Stimulated activated CD4-positive, alpha-beta T cell treated with anti-CD3 and anti-CD28 coated beads, Interleukin-12 subunit alpha, Interleukin-12 subunit beta, amount 100 ng/mL, for 4 hours (primary cell): ENCODE measurements around the gene ANKLE2.
"Not testable (repeated sequence)": the region's sequence is repeated elsewhere in the genome, so short reads cannot be mapped to it uniquely, and the experiment has no call there.

Experiments used
- DNase-seq: peaks from one replicate; pipeline ENCODE4 v3.0.0-alpha.2; 2020

The ANKLE2 gene

DNA sequence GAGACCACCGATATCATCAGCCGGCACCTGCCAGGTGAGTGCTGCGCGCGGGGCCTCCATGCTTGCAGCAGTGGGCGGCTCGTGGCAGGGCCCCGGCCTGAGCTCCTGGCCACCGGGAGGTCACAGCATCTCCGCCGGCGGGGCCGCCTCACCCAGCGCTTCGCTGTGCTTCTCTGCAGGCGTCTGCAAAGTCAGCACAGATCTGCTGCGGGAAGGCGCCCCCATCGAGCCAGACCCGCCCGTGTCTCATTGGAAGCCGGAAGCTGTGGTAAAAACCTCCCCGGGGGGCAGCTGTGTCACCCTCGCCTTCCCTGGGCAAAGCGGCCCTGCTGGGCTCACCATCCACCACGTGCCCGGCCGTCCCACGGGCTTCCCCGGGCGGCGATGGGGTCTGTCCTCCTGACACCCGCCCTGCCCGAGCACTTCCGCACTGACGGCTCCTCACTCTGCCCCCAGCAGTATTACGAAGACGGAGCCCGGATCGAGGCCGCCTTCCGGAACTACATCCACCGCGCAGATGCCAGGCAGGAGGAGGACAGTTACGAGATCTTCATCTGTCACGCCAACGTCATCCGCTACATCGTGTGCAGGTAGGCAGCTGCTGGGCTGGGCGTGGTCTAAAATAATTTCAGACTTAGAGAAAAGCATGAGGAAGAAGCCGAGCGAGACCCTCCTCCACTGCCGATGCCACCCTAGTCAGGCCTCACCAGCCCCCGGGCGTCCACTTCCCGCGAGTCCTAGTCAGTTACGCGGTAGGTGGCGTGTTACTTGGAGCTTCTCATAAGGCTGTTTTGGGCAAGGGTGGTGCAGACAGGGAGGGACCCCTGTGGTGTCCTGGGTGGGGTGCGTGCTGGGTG is 43.9 kb downstream of the ANKLE2 start:
- DNase-seq = no peak

GRCh38 chr12:132717011-132717410 is 44.6 kb downstream of the ANKLE2 start:
- DNase-seq = no peak

- DNase-seq = no peak
Observed at GRCh38 chr12:132716356-132716755, 45.3 kb downstream of the ANKLE2 start.

GRCh38 chr12:132715874-132716273 is 45.8 kb downstream of the ANKLE2 start:
- no peak for DNase-seq

DNA sequence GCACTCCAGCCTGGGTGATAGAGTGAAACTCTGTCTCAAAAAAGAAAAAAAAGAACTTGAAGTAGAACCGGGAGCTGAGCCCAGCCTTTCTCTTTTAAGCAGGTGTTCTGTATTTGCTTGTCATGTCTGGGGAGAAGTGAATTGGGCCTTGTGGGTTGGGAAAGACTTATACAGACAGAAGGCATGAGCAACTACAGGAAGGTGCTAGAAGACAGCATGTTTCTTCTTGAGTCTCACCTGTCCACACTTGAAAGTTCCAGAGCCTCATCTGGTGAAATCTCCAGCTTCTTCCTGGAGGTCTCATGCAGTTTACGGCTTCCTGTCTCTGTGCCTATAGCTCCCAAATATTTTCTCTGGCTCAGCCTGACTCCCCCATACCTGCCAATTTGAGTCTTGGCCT is 48.5 kb downstream of the ANKLE2 start:
- no peak for DNase-seq

- DNase-seq = peak; percentile 29
Observed at GRCh38 chr12:132711080-132711843, 50.4 kb downstream of the ANKLE2 start.

DNA sequence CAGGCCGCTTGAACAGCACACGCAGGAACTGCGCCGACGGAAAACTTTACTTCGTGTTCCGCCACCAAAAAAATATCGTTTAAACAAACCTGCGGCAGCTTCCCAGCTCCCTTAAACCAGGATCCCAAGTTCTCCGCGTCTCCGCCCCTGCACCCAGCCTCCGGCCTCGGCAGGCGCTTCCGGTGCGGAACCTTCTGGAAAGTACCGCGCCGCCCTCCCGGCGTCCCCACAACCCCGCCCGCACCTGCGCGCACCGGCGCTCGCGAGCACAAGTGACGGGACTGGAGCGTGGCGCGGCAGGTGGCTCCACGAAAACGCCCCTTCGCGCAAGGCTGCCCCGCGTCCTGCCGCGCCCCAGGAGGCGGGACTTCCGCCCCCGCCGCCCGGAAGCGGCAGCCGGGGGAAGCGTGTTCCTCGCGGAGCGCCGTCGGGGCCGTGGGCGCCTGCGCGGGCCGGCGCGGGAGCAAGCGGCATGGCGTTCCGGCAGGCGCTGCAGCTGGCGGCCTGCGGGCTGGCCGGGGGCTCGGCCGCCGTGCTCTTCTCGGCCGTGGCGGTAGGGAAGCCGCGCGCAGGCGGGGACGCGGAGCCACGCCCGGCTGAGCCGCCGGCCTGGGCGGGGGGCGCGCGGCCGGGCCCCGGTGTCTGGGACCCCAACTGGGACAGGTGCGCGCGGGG is 51.1 kb downstream of the ANKLE2 start, which contains the start of gene PGAM5:
Gene PGAM5 (plus strand): TSS at position 438 of the 675 bp plus-strand sequence. CDS start 35 bp downstream, at position 473.
- DNase-seq = peak; percentile 84

GRCh38 chr12:132710043-132710404 is 51.6 kb downstream of the ANKLE2 start:
- DNase-seq = no peak

- DNase-seq = no peak
Observed at GRCh38 chr12:132708150-132708549, 53.5 kb downstream of the ANKLE2 start.

DNA sequence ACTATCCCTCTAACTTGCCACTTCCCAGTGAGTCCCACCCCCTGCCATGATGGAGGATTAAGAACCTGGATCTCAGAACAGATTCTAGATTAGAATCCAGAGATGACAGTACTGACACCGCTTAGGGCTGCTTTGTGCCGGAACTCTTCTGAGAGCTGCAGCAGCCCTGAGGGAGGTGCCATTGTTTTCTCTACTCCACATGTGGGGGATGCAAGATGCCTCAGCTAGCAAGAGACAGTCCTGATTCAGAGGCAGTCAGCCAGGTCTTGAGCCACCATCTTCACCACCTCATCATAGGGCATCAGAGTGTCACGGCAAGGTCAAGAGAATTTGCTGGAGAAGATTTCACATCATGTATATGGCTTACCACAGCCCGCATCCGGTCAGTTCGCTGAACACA is 54.4 kb downstream of the ANKLE2 start:
- no peak for DNase-seq

DNA sequence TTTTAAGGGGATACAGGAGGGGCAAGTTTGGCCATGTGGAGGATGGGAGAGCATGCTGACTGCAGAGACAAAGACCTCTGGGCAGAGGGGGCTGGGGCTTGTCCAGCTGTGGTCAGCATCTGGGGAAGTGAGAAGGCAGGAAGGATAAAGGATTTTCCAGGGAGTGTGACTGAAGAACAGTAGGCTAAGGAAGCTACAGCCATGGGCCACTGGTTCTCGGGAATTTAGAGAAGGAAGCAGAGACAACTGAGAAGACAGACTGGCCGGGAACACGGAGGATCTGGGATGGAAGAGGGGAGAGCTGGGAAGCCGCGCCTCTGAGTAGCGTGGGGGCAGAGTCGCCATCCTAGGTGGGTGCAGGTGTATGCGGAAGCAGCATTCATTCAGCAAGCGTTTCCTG is 58.0 kb downstream of the ANKLE2 start:
- no peak for DNase-seq

DNA sequence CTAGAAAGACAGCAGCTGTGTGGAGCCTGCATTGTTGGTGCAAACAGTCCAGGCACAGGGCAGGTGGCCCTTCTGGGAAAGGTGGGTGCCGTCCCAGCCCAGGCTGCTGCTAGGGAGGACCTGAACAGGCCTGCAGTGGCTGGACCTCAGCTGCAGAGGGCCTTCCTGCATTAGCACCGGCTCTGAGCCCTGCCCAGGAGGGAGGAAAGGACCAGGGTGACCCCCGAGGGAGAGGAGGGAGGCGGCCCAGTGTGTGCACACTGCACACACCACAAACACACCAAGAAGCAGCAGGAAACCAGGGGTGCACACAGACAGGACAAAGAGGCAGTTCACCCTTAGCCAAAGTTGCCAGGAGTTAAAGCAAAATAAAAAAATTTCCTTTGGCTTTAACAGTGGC is 59.0 kb downstream of the ANKLE2 start:
- no peak for DNase-seq

DNA sequence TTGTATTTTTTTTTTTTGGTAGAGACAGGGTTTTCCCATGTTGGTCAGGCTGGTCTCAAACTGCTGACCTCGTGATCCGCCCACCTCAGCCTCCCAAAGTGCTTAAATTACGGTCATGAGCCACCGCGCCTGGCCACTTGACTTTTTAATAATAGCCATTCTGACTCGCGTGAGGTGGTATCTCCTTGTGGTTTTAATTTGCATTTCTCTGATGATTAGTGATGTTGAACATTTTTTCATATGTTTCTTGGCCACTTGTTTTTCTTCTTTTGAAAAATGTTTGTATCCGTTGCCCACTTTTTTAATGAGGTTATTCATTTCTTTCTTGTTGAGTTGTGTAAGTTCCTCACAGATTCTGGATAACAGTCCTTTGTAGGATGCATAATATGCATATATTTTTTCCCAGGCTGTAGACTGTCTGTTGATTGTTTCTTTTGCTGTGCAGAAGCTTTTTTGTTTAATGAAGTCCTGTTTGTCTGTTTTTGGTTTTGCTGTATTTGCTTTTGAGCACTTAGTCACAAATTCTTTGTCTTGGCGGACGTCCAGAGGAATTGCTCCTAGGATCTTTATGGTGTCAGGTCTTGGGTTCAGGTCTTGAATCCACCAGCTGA is 61.3 kb downstream of the ANKLE2 start:
- no peak for DNase-seq

DNA sequence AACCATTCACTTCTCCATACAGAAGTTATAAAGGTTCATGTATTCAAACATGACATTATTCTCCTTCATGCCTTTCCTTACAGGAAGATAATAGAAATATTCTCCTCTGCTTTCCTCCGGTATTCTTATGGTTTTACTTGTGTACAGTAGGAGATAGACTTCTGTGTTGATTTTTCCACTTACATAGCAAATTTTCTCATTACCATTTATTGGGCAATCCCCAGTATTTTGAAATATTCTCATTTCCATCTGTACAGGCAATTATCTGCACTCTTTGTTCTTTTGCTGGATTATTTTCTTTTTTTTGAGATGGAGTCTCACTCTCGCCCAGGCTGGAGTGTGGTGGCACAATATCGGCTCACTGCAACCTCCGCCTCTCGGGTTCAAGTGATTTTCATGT is 63.3 kb downstream of the ANKLE2 start:
- no peak for DNase-seq

GRCh38 chr12:132695431-132695830 is 66.2 kb downstream of the ANKLE2 start:
- no peak for DNase-seq

DNA sequence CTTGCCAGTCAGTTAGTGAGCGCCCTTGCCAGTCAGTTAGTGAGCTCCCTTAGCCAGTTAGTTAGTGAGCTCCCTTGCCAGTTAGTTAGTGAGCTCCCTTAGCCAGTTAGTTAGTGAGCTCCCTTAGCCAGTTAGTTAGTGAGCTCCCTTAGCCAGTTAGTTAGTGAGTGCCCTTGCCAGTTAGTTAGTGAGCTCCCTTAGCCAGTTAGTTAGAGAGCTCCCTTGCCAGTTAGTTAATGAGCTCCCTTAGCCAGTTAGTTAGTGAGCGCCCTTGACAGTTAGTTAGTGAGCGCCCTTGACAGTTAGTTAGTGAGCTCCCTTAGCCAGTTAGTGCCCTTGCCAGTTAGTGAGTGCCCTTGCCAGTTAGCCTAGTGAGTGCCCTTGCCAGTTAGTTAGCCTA is 66.7 kb downstream of the ANKLE2 start:
- not testable (repeated sequence) for DNase-seq

- not testable (repeated sequence) for DNase-seq
Observed at GRCh38 chr12:132692030-132692429, 69.6 kb downstream of the ANKLE2 start.

GRCh38 chr12:132690112-132690511 is 71.5 kb downstream of the ANKLE2 start:
- no peak for DNase-seq

GRCh38 chr12:132689227-132689626 is 72.4 kb downstream of the ANKLE2 start:
- no peak for DNase-seq

DNA sequence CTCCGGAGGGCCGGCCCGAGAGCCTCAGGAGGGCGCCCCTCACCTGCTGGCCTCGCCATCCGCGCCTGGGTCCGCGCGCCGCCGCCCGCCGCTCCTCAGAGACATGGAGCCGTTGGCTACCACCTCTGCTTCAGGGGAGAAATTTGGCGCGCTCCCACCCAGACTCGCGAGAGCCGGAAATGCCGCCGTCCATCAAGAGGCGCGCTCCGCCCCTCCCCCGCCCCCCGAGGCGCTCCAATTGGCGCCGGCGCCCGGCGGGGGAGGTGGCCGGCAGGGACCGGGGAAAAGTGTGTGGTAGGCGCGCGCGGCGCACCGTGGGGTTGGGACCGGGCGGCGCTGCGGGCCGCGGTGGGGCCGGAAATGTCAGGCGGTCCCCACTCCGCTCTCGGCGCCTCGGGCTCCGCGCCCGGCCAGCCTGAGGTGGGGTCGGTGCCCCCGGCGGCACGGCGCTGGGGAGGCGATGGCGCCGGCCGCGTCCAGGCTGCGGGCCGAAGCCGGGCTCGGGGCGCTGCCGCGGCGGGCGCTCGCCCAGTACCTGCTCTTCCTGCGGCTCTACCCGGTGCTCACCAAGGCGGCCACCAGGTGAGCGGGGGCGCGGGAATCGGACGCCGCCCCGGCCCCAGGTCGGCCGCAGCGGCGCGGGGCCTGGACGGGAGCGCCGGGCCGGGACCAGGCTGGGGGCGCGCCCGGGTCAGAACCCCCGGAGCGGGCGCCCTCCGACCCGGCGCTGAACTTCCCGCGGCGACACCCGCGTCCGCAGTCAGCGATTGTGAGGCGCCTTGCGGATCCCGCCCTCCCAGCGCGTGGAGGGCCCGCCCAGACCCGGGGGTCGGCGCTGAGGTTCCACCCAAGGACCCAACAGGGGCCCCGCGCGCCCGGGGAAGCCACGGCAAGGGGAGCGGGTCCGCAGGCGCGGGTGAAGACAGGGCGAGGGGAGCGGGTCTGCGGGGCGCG is 74.1 kb downstream of the ANKLE2 start, which contains the start of the genes POLE and PXMP2:
Gene POLE (minus strand): TSS at position 132 of the 954 bp plus-strand sequence. CDS start 27 bp downstream, at position 105.
Gene PXMP2 (plus strand): TSS at position 377 of the 954 bp plus-strand sequence. CDS start 84 bp downstream, at position 461.
- peak; percentile 95 for DNase-seq

- peak; percentile 29 for DNase-seq
Observed at GRCh38 chr12:132686825-132687210, 74.8 kb downstream of the ANKLE2 start.

GRCh38 chr12:132685400-132685799 is 76.2 kb downstream of the ANKLE2 start:
- no peak for DNase-seq
